Mucosa of stomach (tissue), 1 donor: ENCODE measurements around the gene OR7A5.

Experiments
- H3K27me3 ChIP-seq: one replicate; pipeline ENCODE4 v1.7.0; 2013; ENCODE audit warnings: mild to moderate bottlenecking, low read length; ENCODE audit not compliant: control insufficient read depth, insufficient read depth
- H3K36me3 ChIP-seq: one replicate; pipeline ENCODE4 v1.7.0; 2013; ENCODE audit warnings: low read length; ENCODE audit not compliant: control insufficient read depth, insufficient read depth
- H3K4me1 ChIP-seq: one replicate; pipeline ENCODE4 v1.7.0; 2013; ENCODE audit warnings: mild to moderate bottlenecking, low read length; ENCODE audit not compliant: control insufficient read depth, insufficient read depth
- H3K4me3 ChIP-seq: one replicate; pipeline ENCODE4 v1.7.0; 2013; ENCODE audit warnings: low read length
- H3K9ac ChIP-seq: one replicate; pipeline ENCODE4 v1.7.0; 2013; ENCODE audit warnings: mild to moderate bottlenecking, low read length, moderate library complexity
- H3K9me3 ChIP-seq: one replicate; pipeline ENCODE4 v1.7.0; 2013; ENCODE audit warnings: mild to moderate bottlenecking, low read length, moderate library complexity; ENCODE audit not compliant: control insufficient read depth
- donor health status: Pancreatic carcinoma.

OR7A5 gene

GRCh38 chr19:14835011-14835410 lies at the start of gene OR7A5, which contains the start of gene OR7C1:
OR7A5 (minus strand) TSS chr19:14835185; CDS start chr19:14828241, 6,944 bp downstream.
OR7C1 (minus strand) TSS chr19:14835185; CDS start chr19:14800136, 35,049 bp downstream.
- no peak within 1 kb of the TSS for H3K9ac ChIP-seq
- no peaks in the 10 kb centered on the region for H3K36me3 ChIP-seq
- no peaks in the 10 kb centered on the region for H3K4me1 ChIP-seq
- no peaks in the 10 kb centered on the region for H3K27me3 ChIP-seq
- H3K9me3 ChIP-seq: no peaks in the 10 kb centered on the region
- no peak within 1 kb of the TSS for H3K4me3 ChIP-seq

GRCh38 chr19:14871619-14872230 lies 36.7 kb upstream of the OR7A5 start:
- H3K36me3 ChIP-seq: no peaks in the 10 kb centered on the region
- H3K9me3 ChIP-seq: no peaks in the 10 kb centered on the region
- H3K4me1 ChIP-seq: no peaks in the 10 kb centered on the region
- H3K4me3 ChIP-seq: no peak overlapping the region
- H3K27me3 ChIP-seq: no peaks in the 10 kb centered on the region
- H3K9ac ChIP-seq: no peak overlapping the region

DNA sequence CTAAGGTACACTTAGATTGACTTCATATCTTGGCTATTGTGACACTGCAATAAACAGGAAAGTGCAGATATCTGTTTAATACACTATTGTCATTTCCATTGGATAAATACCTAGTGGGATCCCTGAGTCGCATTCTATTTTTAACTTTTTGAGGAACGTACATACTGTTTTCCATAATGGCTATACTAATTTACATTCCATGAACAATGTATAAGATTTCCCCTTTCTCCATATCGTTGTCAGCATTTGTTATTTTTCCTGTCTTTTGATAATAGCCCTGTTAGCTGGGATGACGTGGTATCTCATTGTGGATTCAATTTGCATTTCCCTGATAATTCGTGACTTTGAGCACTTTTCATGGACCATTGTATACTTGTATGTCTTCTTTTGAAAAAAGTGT lies 33.5 kb upstream of the OR7A5 start:
- H3K4me1 ChIP-seq: no peaks in the 10 kb centered on the region
- no peaks in the 10 kb centered on the region for H3K36me3 ChIP-seq
- no peak overlapping the region for H3K9ac ChIP-seq
- H3K9me3 ChIP-seq: no peaks in the 10 kb centered on the region
- H3K4me3 ChIP-seq: no peak overlapping the region
- no peaks in the 10 kb centered on the region for H3K27me3 ChIP-seq

DNA sequence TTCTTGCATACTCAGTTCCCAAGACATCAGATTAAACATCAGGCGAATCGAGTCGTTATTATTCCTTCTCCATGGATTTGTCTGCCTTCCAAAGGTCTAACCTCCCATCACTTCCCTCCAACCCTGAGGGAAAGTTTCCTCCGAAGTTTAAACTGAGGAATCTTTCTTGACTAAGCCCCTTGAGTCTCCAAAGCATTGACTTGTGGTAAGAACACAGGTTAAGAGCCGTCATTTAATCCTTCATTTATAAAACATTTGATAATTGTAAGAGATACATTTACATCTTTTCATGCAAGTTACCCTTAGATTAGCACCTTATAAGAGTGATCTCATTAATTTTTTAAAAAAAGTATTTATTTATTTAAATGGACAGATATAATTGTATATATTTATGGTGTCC lies 13.8 kb upstream of the OR7A5 start, which contains the start of gene OR7A10:
Gene OR7A10, minus strand, starts transcription at position 101 of the 400 bp plus-strand sequence. CDS start 7,045 bp downstream, outside the sequence.
- Histone ChIP-seq H3K9ac (no peak within 1 kb of the TSS), H3K27me3 (no peaks in the 10 kb centered on the region), H3K9me3 (no peaks in the 10 kb centered on the region), H3K4me3 (no peak within 1 kb of the TSS), H3K36me3 (no peaks in the 10 kb centered on the region), H3K4me1 (no peaks in the 10 kb centered on the region)

DNA sequence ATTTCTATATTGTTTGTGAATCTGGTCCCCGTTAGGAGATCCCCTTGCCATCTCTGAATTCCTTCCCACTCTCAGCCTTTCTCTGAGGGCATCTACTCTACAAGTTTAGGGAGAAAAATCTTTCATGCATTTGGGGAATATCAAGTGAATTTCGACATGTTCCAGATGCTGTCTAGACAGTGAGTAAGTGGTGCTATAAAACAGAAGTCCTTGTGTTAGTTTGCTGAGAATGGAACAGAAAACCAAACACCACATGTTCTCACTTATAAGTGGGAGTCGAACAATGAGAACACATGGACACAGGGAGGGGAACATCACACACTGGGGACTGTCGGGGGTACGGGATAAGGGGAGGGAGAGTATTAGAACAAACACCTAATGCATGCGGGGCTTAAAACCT lies 8.6 kb upstream of the OR7A5 start:
- Histone ChIP-seq H3K4me1 (no peaks in the 10 kb centered on the region), H3K9me3 (no peaks in the 10 kb centered on the region), H3K27me3 (no peaks in the 10 kb centered on the region), H3K4me3 (no peak overlapping the region), H3K36me3 (no peaks in the 10 kb centered on the region), H3K9ac (no peak overlapping the region)

GRCh38 chr19:14843169-14843568 lies 8.2 kb upstream of the OR7A5 start:
- Histone ChIP-seq H3K4me1 (no peaks in the 10 kb centered on the region), H3K4me3 (no peak overlapping the region), H3K27me3 (no peaks in the 10 kb centered on the region), H3K36me3 (no peaks in the 10 kb centered on the region), H3K9ac (no peak overlapping the region), H3K9me3 (no peaks in the 10 kb centered on the region)

- Histone ChIP-seq H3K4me3 (no peak overlapping the region), H3K4me1 (no peaks in the 10 kb centered on the region), H3K9ac (no peak overlapping the region), H3K27me3 (no peaks in the 10 kb centered on the region), H3K36me3 (no peaks in the 10 kb centered on the region), H3K9me3 (no peaks in the 10 kb centered on the region)
Measured at GRCh38 chr19:14840206-14840605, 5.2 kb upstream of the OR7A5 start.

- Histone ChIP-seq H3K9ac (no peak overlapping the region), H3K36me3 (no peaks in the 10 kb centered on the region), H3K9me3 (no peaks in the 10 kb centered on the region), H3K4me1 (no peaks in the 10 kb centered on the region), H3K4me3 (no peak overlapping the region), H3K27me3 (no peaks in the 10 kb centered on the region)
Measured at GRCh38 chr19:14837391-14837790, 2.4 kb upstream of the OR7A5 start.

GRCh38 chr19:14830702-14831101 lies 4.3 kb downstream of the OR7A5 start:
- Histone ChIP-seq H3K9me3 (no peaks in the 10 kb centered on the region), H3K4me1 (no peaks in the 10 kb centered on the region), H3K9ac (no peak overlapping the region), H3K4me3 (no peak overlapping the region), H3K27me3 (no peaks in the 10 kb centered on the region), H3K36me3 (no peaks in the 10 kb centered on the region)

- no peak overlapping the region for H3K9ac ChIP-seq
- H3K36me3 ChIP-seq: no peaks in the 10 kb centered on the region
- H3K4me3 ChIP-seq: no peak overlapping the region
- H3K27me3 ChIP-seq: no peaks in the 10 kb centered on the region
- no peaks in the 10 kb centered on the region for H3K9me3 ChIP-seq
- no peaks in the 10 kb centered on the region for H3K4me1 ChIP-seq
Measured at GRCh38 chr19:14826006-14826405, 9.0 kb downstream of the OR7A5 start.

- H3K36me3 ChIP-seq: no peaks in the 10 kb centered on the region
- no peaks in the 10 kb centered on the region for H3K4me1 ChIP-seq
- H3K27me3 ChIP-seq: no peaks in the 10 kb centered on the region
- H3K9me3 ChIP-seq: no peaks in the 10 kb centered on the region
- no peak overlapping the region for H3K9ac ChIP-seq
- no peak overlapping the region for H3K4me3 ChIP-seq
Measured at GRCh38 chr19:14821937-14822336, 13.0 kb downstream of the OR7A5 start.

DNA sequence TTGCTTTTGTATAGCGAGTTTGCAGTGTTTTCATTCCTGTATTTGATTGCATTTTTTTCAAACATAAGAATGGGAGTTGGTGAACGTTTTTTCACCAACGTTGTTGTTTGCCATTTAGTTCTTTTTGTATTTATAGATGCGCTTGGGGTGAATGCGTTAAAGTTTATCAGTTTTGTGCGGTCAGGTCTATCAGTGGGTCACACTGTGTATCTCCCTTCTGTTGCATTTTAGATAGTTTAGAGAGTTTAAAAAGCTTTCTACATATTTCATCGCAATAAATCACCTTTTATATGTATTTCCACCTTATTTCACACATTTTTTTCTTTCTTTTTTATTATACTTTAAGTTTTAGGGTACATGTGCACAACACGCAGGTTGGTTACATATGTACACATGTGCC lies 16.4 kb downstream of the OR7A5 start:
- Histone ChIP-seq H3K9me3 (no peaks in the 10 kb centered on the region), H3K4me1 (no peaks in the 10 kb centered on the region), H3K36me3 (no peaks in the 10 kb centered on the region), H3K27me3 (no peaks in the 10 kb centered on the region), H3K4me3 (no peak overlapping the region), H3K9ac (no peak overlapping the region)

- H3K4me1 ChIP-seq: no peaks in the 10 kb centered on the region
- H3K9ac ChIP-seq: no peak overlapping the region
- no peaks in the 10 kb centered on the region for H3K9me3 ChIP-seq
- H3K27me3 ChIP-seq: no peaks in the 10 kb centered on the region
- no peaks in the 10 kb centered on the region for H3K36me3 ChIP-seq
- no peak overlapping the region for H3K4me3 ChIP-seq
Measured at GRCh38 chr19:14817052-14817451, 17.9 kb downstream of the OR7A5 start.
